H1 (cell line): ENCODE data around the gene MEIOB. TPM values are rescaled to one million over a fixed set of nuclear protein-coding genes. Genes with fewer than 3 reads are reported as not detected.

ENCODE experiments used
- CTCF ChIA-PET: fragments of 300-600 bp; sonication (Branson Sonifier 250); formaldehyde crosslinking; loops from one replicate; lab custom pipeline; 2021; ENCODE audit not compliant: partially characterized antibody; lab: Charles Lee
- POLR2A ChIA-PET: fragments of 300-600 bp; sonication (Branson Sonifier 250); formaldehyde crosslinking; loops from one replicate; lab custom pipeline; 2021; ENCODE audit warnings: inconsistent platforms; ENCODE audit not compliant: partially characterized antibody; lab: Charles Lee
- DNase-seq, 2 experiments: peaks; one replicate each; pipeline versions ENCODE4 v3.0.0 to v3.0.0-alpha.2; 2010 to 2022; ENCODE audit warnings: low spot score in 2 of 2, low read depth in 1 of 2, mixed read lengths in 1 of 2
- FAIRE-seq: peaks from 2 replicates; lab custom pipeline; 2011; peaks lifted over from hg19 to GRCh38; lab: Jason Lieb, UNC
- H2AFZ ChIP-seq: 2 replicates; pipeline ENCODE4 v1.8.1; 2012; ENCODE audit warnings: low read length, inconsistent platforms
- H2AK5ac ChIP-seq: 2 replicates; pipeline ENCODE4 v1.6.1; 2013; ENCODE audit warnings: low read depth, low read length
- H2BK120ac ChIP-seq: replicated peaks from 2 replicates; pipeline ENCODE3; 2013; ENCODE audit warnings: low read depth, low read length, inconsistent platforms
- H2BK12ac ChIP-seq: 2 replicates; pipeline ENCODE4 v1.6.1; 2013; ENCODE audit warnings: low read depth, low read length
- H2BK15ac ChIP-seq: 2 replicates; pipeline ENCODE4 v1.6.1; 2013; ENCODE audit warnings: low read length
- H2BK20ac ChIP-seq: 2 replicates; pipeline ENCODE4 v1.6.1; 2013; ENCODE audit warnings: low read length
- H2BK5ac ChIP-seq: 2 replicates; pipeline ENCODE4 v1.6.1; 2013; ENCODE audit warnings: low read depth, low read length
- H3K14ac ChIP-seq: 2 replicates; pipeline ENCODE4 v1.6.1; 2013; ENCODE audit warnings: inconsistent platforms; ENCODE audit not compliant: insufficient read length
- H3K18ac ChIP-seq: 2 replicates; pipeline ENCODE4 v1.6.1; 2013; ENCODE audit warnings: low read length; ENCODE audit errors: extremely low read depth
- H3K23ac ChIP-seq: 2 replicates; pipeline ENCODE4 v1.6.1; 2013; ENCODE audit warnings: inconsistent platforms; ENCODE audit not compliant: insufficient read length
- H3K23me2 ChIP-seq: 2 replicates; pipeline ENCODE4 v1.6.1; 2013; ENCODE audit warnings: low read depth, low read length
- H3K27ac ChIP-seq: 2 replicates; pipeline ENCODE4 v1.6.1; 2011; ENCODE audit warnings: low read depth, low read length, inconsistent platforms
- H3K27me3 ChIP-seq, 4 experiments: replicated peaks in 1 of 4; 1 replicate in 1 of 4; 2 replicates in 3 of 4; pipeline versions ENCODE4 v1.6.1 to v1.8.1; 2011 to 2013; ENCODE audit warnings: low read length in 3 of 4, mild to moderate bottlenecking in 3 of 4, inconsistent platforms in 2 of 4, mixed read lengths in 2 of 4, moderate library complexity in 1 of 4; ENCODE audit not compliant: control insufficient read depth in 3 of 4, insufficient read depth in 3 of 4; ENCODE audit errors: extremely low read depth in 1 of 4
- H3K36me3 ChIP-seq, 4 experiments: 2 replicates each; pipeline versions ENCODE4 v1.6.1 to v1.8.1; 2011 to 2013; ENCODE audit warnings: mild to moderate bottlenecking in 4 of 4, low read length in 3 of 4, moderate library complexity in 2 of 4, control low read depth in 1 of 4, inconsistent platforms in 1 of 4; ENCODE audit not compliant: insufficient read depth in 4 of 4, control insufficient read depth in 2 of 4
- H3K4ac ChIP-seq: replicated peaks from 2 replicates; pipeline ENCODE3; 2013; ENCODE audit warnings: low read length, low read depth, mixed read lengths, inconsistent platforms; ENCODE audit not compliant: insufficient read length
- H3K4me1 ChIP-seq, 4 experiments: replicated peaks in 1 of 4; 1 replicate in 1 of 4; 2 replicates in 3 of 4; pipeline versions ENCODE4 v1.6.1 to v1.8.1; 2011 to 2013; ENCODE audit warnings: low read length in 3 of 4, inconsistent platforms in 2 of 4, mixed read lengths in 1 of 4; ENCODE audit not compliant: insufficient read depth in 4 of 4, control insufficient read depth in 3 of 4
- H3K4me2 ChIP-seq, 2 experiments: 2 replicates each; pipeline versions ENCODE4 v1.6.1 to v1.8.1; 2011 to 2013; ENCODE audit warnings: low read depth in 2 of 2, low read length in 2 of 2, control low read depth in 1 of 2, inconsistent platforms in 1 of 2, mild to moderate bottlenecking in 1 of 2; ENCODE audit not compliant: insufficient read depth in 1 of 2
- H3K4me3 ChIP-seq, 4 experiments: fragments of 200-600, 300-600 bp in 1 of 4; sonication (generic), shearing (Covaris generic), sonication (Bioruptor Twin) in 1 of 4; 2 replicates each; pipeline versions ENCODE4 v1.5.1 to v1.8.1; 2011 to 2016; ENCODE audit warnings: low read length in 4 of 4, low read depth in 3 of 4, control low read depth in 2 of 4, inconsistent platforms in 2 of 4, mild to moderate bottlenecking in 2 of 4, mixed read lengths in 1 of 4, moderate library complexity in 1 of 4; ENCODE audit not compliant: insufficient read depth in 2 of 4; ENCODE audit errors: extremely low read depth in 1 of 4
- H3K56ac ChIP-seq: replicated peaks from 2 replicates; pipeline ENCODE3; 2013; ENCODE audit warnings: low read depth, mild to moderate bottlenecking, mixed read lengths, low read length, inconsistent platforms; ENCODE audit not compliant: insufficient read length
- H3K79me1 ChIP-seq: 2 replicates; pipeline ENCODE4 v1.6.1; 2013; ENCODE audit warnings: low read depth, low read length, control low read depth
- H3K79me2 ChIP-seq, 2 experiments: 2 replicates each; pipeline versions ENCODE4 v1.6.1 to v1.8.1; 2012 to 2013; ENCODE audit warnings: low read length in 2 of 2, mild to moderate bottlenecking in 2 of 2, inconsistent platforms in 1 of 2; ENCODE audit not compliant: insufficient read depth in 2 of 2, control insufficient read depth in 1 of 2
- H3K9ac ChIP-seq, 4 experiments: replicated peaks in 1 of 4; 1 replicate in 1 of 4; 2 replicates in 3 of 4; pipeline versions ENCODE4 v1.6.1 to v1.8.1; 2011 to 2013; ENCODE audit warnings: low read depth in 3 of 4, low read length in 3 of 4, control low read depth in 2 of 4, mild to moderate bottlenecking in 2 of 4, moderate library complexity in 2 of 4, inconsistent platforms in 1 of 4; ENCODE audit errors: extremely low read depth in 1 of 4
- H3K9me3 ChIP-seq, 2 experiments: 2 replicates each; pipeline versions ENCODE4 v1.6.1 to v1.8.1; 2012 to 2013; ENCODE audit warnings: mild to moderate bottlenecking in 2 of 2, moderate library complexity in 2 of 2, control low read depth in 1 of 2, inconsistent platforms in 1 of 2, low read depth in 1 of 2, low read length in 1 of 2, mixed read lengths in 1 of 2; ENCODE audit not compliant: insufficient read depth in 2 of 2
- H4K20me1 ChIP-seq, 2 experiments: replicated peaks in 1 of 2; 2 replicates each; pipeline versions ENCODE3 to v1.8.1; 2011 to 2013; ENCODE audit warnings: inconsistent platforms in 2 of 2, low read length in 2 of 2, mild to moderate bottlenecking in 1 of 2; ENCODE audit not compliant: insufficient read depth in 2 of 2, control insufficient read depth in 1 of 2
- H4K5ac ChIP-seq: 2 replicates; pipeline ENCODE4 v1.6.1; 2013; ENCODE audit warnings: low read length, low read depth, mixed read lengths, inconsistent platforms; ENCODE audit not compliant: insufficient read length
- H4K8ac ChIP-seq: 2 replicates; pipeline ENCODE4 v1.8.0; 2013; ENCODE audit warnings: mild to moderate bottlenecking, moderate library complexity, low read length, inconsistent platforms; ENCODE audit not compliant: insufficient read depth; ENCODE audit errors: extremely low read depth
- H4K91ac ChIP-seq: replicated peaks from 2 replicates; pipeline ENCODE3; 2013; ENCODE audit warnings: low read length, mixed read lengths, inconsistent platforms; ENCODE audit not compliant: insufficient read length
- CBX8 ChIP-seq: fragments of 300-800, 300-1000 bp; sonication (generic); IDR thresholded peaks from 2 replicates; pipeline ENCODE4 v1.7.1; 2016; ENCODE audit warnings: low read depth, low read length, borderline replicate concordance
- HDAC2 ChIP-seq, 2 experiments: fragments of 300-600 bp in 1 of 2; sonication (generic) in 1 of 2; IDR thresholded peaks; 2 replicates each; pipeline ENCODE4 v1.6.1; 2011 to 2012; ENCODE audit warnings: low read depth in 2 of 2, low read length in 2 of 2, mild to moderate bottlenecking in 2 of 2, moderate library complexity in 2 of 2, borderline replicate concordance in 1 of 2, inconsistent platforms in 1 of 2
- SP4 ChIP-seq: IDR thresholded peaks from 2 replicates; pipeline ENCODE4 v1.6.1; 2012; ENCODE audit warnings: low read length, inconsistent platforms
- TAF1 ChIP-seq: IDR thresholded peaks from 2 replicates; pipeline ENCODE4 v1.6.1; 2011; ENCODE audit warnings: mild to moderate bottlenecking, low read depth, low read length
- WGBS, 2 experiments: shearing (Covaris generic) in 1 of 2; methylation state at CpG; one replicate each; pipeline versions ENCODE4 v1.1.6 to v1.1.7; 2013 to 2015; ENCODE audit warnings: low lambda C conversion rate in 2 of 2, mixed read lengths in 2 of 2, inconsistent platforms in 1 of 2, low coverage in 1 of 2, missing lambda C conversion rate in 1 of 2; ENCODE audit not compliant: insufficient replicate concordance in 2 of 2, insufficient coverage in 1 of 2, insufficient read length in 1 of 2; ENCODE audit errors: extremely low coverage in 1 of 2, missing lambda C conversion rate in 1 of 2; 5-methylcytosine and 5-hydroxymethylcytosine counted together
- polyA plus RNA-seq, 7 experiments: library from polyadenylated mRNA; depleted of rRNA in 3 of 7; stranded (reverse) in 5 of 7; unstranded in 2 of 7; fragments of >200 nt in 5 of 7; fragments of 200-250 nt in 2 of 7; gene quantifications; 1 replicate in 5 of 7; 2 replicates in 1 of 7; 4 replicates in 1 of 7; pipeline versions ENCODE4 v1.2.1 to v1.2.3, GENCODE V29; 2011 to 2013; ENCODE audit warnings: missing spikeins in 2 of 7, mixed read lengths in 2 of 7
- total RNA-seq: library from RNA; stranded (reverse); fragmentation: NEBNext Ultra II Directional; extraction: Animal tissue kit (Norgen Biotek cat#: 25700); gene quantifications from 2 replicates; pipeline ENCODE4 v1.2.1, GENCODE V29; 2021

Gene MEIOB
- total and polyA plus RNA-seq, 2 of the 8 experiments (the other 6 are each of a cell fraction or from before 2014, with no cell fraction given): 0.63 to 1.1 TPM

GRCh38 chr16:1895949-1896675 is 24.1 kb upstream of the MEIOB start:
- ChIA-PET CTCF (interaction anchor here (0.7 to 2.1 kb wide), 3 partner anchors 10 to 32 kb away, joined by 4 to 9 read pairs (median 5); no protein-coding TSS in a partner anchor), POLR2A (interaction anchor here (1.1 kb wide), 1 partner anchor 11 kb away, joined by 3 read pairs; no protein-coding TSS in a partner anchor)
- Histone ChIP-seq H3K79me1 (no peaks in the 10 kb centered on the region), H4K91ac (no peak overlapping the region), H3K23me2 (no peaks in the 10 kb centered on the region), H3K56ac (no peak overlapping the region), H3K18ac (no peak overlapping the region), H4K20me1 (no peaks in the 10 kb centered on the region), H3K4me2 (no peak overlapping the region), H2BK15ac (no peak overlapping the region), H3K4me1 (no peaks in the 10 kb centered on the region), H2BK5ac (no peak overlapping the region), H3K79me2 (no peaks in the 10 kb centered on the region), H3K36me3 (no peaks in the 10 kb centered on the region), H2AFZ (no peak overlapping the region), H3K4me3 (no peak overlapping the region), H3K27ac (no peak overlapping the region), H2AK5ac (no peak overlapping the region), H4K5ac (no peak overlapping the region), H3K27me3 (peaks cover 0 to 2% (median 0%) of the 10 kb centered on the region in 4 experiments; a peak in 1 of 7 replicates), H3K14ac (no peak overlapping the region), H3K9me3 (no peaks in the 10 kb centered on the region), H2BK120ac (no peak overlapping the region), H2BK12ac (no peak overlapping the region), H3K4ac (no peak overlapping the region), H3K23ac (no peak overlapping the region), H3K9ac (no peak overlapping the region), H4K8ac (no peak overlapping the region; the same call in 1 of the 2 replicates), H2BK20ac (no peak overlapping the region)
- FAIRE-seq (no peak), DNase-seq (no peak)
- TF ChIP-seq SP4 (no peak), HDAC2 (IDR thresholded peaks at IDR 0.05; ENCODE audit: borderline replicate concordance in 1 of 2, low read depth in 2 of 2, low read length in 2 of 2) (no peak), TAF1 (no peak), CBX8 (no peak)
- 86% methylated on average over 24 of the region's 27 CpGs; no CpG with 5 or more reads in 1 of the 2 experiments for WGBS, 2 experiments
